Lung (tissue), 12 donors: ENCODE data around the gene CBX5. TPM values are rescaled to one million over a fixed set of nuclear protein-coding genes. Genes with fewer than 3 reads are reported as not detected.
"Not testable (repeated sequence)": the region's sequence is repeated elsewhere in the genome, so short reads cannot be mapped to it uniquely, and the experiment has no call there.

Experiments used
- ATAC-seq: fragments of 200-7000 bp; cut with Tn5 transposase; one replicate; pipeline ENCODE4 v1.9.1; 2020; ENCODE audit warnings: moderate number of reproducible peaks; ENCODE audit not compliant: insufficient read depth, low FRiP score
- DNase-seq, 3 donors: peaks; one replicate each; pipeline ENCODE4 v3.0.0-alpha.2; 2013 to 2017
- H3K27ac ChIP-seq, 2 donors: one replicate each; pipeline ENCODE4 v1.5.1; 2013; ENCODE audit warnings: mild to moderate bottlenecking in 2 of 2, moderate library complexity in 2 of 2, control low read depth in 1 of 2, inconsistent platforms in 1 of 2, low read depth in 1 of 2, low read length in 1 of 2
- H3K27me3 ChIP-seq, 3 donors: one replicate each; pipeline ENCODE4 v1.5.1; 2013; ENCODE audit warnings: low read length in 2 of 3; ENCODE audit not compliant: control insufficient read depth in 3 of 3, insufficient read depth in 3 of 3
- H3K36me3 ChIP-seq, 4 donors: one replicate each; pipeline ENCODE4 v1.5.1; 2013; ENCODE audit warnings: low read length in 4 of 4, mild to moderate bottlenecking in 1 of 4, moderate library complexity in 1 of 4; ENCODE audit not compliant: control insufficient read depth in 4 of 4, insufficient read depth in 4 of 4
- H3K4me1 ChIP-seq, 5 donors: one replicate each; pipeline ENCODE4 v1.5.1; 2013; ENCODE audit warnings: low read length in 5 of 5, mild to moderate bottlenecking in 2 of 5, moderate library complexity in 1 of 5; ENCODE audit not compliant: control insufficient read depth in 5 of 5, insufficient read depth in 5 of 5
- H3K4me3 ChIP-seq: one replicate; pipeline ENCODE4 v1.5.1; 2013; ENCODE audit warnings: mild to moderate bottlenecking, control low read depth, moderate library complexity
- H3K9ac ChIP-seq, 2 donors: one replicate each; pipeline ENCODE4 v1.5.1; 2013; ENCODE audit warnings: low read length in 2 of 2, control low read depth in 1 of 2; ENCODE audit not compliant: insufficient read depth in 1 of 2
- H3K9me3 ChIP-seq, 4 donors: one replicate each; pipeline ENCODE4 v1.5.1; 2013; ENCODE audit warnings: low read length in 3 of 4, mild to moderate bottlenecking in 1 of 4, moderate library complexity in 1 of 4; ENCODE audit not compliant: control insufficient read depth in 4 of 4, insufficient read depth in 3 of 4
- CTCF ChIP-seq: IDR thresholded peaks from 2 replicates; pipeline ENCODE4 v1.5.1; 2012; ENCODE audit warnings: mild to moderate bottlenecking; ENCODE audit errors: control extremely low read depth, extremely low read depth
- WGBS, 2 donors: extraction: QIAGEN DNeasy Blood & Tissue Kit; methylation state at CpG; one replicate each; pipeline ENCODE4 v1.1.7; 2013; 5-methylcytosine and 5-hydroxymethylcytosine counted together
- polyA plus RNA-seq, 2 donors: library from polyadenylated mRNA; stranded (reverse); fragments of 200-250 nt; gene quantifications; one replicate each; pipeline ENCODE4 v1.2.1, GENCODE V29; 2013
- total RNA-seq, 2 donors: library from RNA; depleted of rRNA in 1 of 2; stranded (reverse); fragments of >200 nt in 1 of 2; gene quantifications; one replicate each; pipeline ENCODE4 v1.2.1, GENCODE V29; 2014 to 2021
- donor health status: control.
- donor health status: control.
- donor health status: Bipolar disorder and iron deficiency.
- donor health status: healthy.
- donor health status: DM: yes; HTN: yes; CAD: no.

Gene CBX5
- total and polyA plus RNA-seq, 4 donors = 8.3 to 78.3 (median 30.3) TPM

GRCh38 chr12:54282949-54283593 is 3.1 kb upstream of the CBX5 start:
- Histone ChIP-seq H3K27ac (no peak overlapping the region), H3K36me3 (peaks cover 26 to 59% (median 48%) of the 10 kb centered on the region in 4 donors)

DNA sequence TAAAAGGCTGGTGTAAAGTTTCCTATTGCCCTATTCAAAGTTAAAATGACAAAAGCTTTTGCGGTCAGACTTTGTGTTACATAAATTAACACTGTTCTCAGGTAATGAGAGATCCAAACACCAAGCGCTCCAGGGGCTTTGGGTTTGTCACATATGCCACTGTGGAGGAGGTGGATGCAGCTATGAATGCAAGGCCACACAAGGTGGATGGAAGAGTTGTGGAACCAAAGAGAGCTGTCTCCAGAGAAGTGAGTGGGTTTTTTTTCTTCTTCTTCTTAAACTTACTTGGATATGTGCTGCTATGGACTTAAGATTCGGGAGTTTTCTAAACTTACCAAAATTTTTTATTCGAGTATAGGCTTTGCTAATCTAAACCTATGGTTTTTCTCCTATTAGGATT is 1.8 kb upstream of the CBX5 start:
- peak overlapping the region; percentile 92 for H3K4me3 ChIP-seq
- DNase-seq, H3K9me3 ChIP-seq, H3K27me3 ChIP-seq, ATAC-seq: not testable (repeated sequence)
- peak overlapping the region; percentile 99 to 100 for H3K9ac ChIP-seq
- WGBS, 2 donors = 10 to 13% methylated on average over 4 of the region's 4 CpGs
- H3K4me1 ChIP-seq = peaks cover 6 to 53% (median 18%) of the 10 kb centered on the region in 5 donors
- peaks cover 19 to 55% (median 39%) of the 10 kb centered on the region in 4 donors for H3K36me3 ChIP-seq
- peak overlapping the region in 1 of 2 donors; percentile 86 for H3K27ac ChIP-seq

More at GRCh38 chr12:54282949-54283593, 3.1 kb upstream of the CBX5 start:
- no peaks in the 10 kb centered on the region for H3K27me3 ChIP-seq
- H3K9me3 ChIP-seq = no peaks in the 10 kb centered on the region
- DNase-seq (no peak), ATAC-seq (no peak)
- no peak overlapping the region for H3K4me3 ChIP-seq
- 34 to 42% methylated on average over 11 of the region's 11 CpGs for WGBS, 2 donors
- H3K4me1 ChIP-seq = peaks cover 6 to 46% (median 16%) of the 10 kb centered on the region in 5 donors
- peak overlapping the region; percentile 58 to 100 for H3K9ac ChIP-seq
- TF ChIP-seq CTCF = no peak

DNA sequence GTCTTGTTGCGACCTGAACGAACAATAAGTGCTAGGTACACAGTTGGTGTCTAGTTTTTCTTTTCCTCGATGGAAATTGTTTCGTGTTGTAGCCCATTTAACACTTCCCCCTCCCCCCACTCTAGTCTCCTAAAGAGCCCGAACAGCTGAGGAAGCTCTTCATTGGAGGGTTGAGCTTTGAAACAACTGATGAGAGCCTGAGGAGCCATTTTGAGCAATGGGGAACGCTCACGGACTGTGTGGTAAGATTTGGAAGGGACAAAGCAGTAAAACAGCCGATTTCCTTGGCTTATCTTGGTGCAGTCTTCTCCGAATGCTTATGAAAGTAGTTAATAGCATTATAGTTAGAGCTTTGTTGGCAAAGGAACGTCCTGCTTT is 1.3 kb upstream of the CBX5 start:
- Histone ChIP-seq H3K4me1 (peaks cover 6 to 53% (median 18%) of the 10 kb centered on the region in 5 donors), H3K4me3 (peak overlapping the region; percentile 92), H3K27ac (peak overlapping the region; percentile 81 to 86), H3K9ac (peak overlapping the region; percentile 99 to 100), H3K36me3 (peaks cover 17 to 51% (median 35%) of the 10 kb centered on the region in 4 donors)
- ATAC-seq, H3K27me3 ChIP-seq, DNase-seq, H3K9me3 ChIP-seq: not testable (repeated sequence)
- 0 to 1% methylated on average over 10 of the region's 10 CpGs for WGBS, 2 donors

DNA sequence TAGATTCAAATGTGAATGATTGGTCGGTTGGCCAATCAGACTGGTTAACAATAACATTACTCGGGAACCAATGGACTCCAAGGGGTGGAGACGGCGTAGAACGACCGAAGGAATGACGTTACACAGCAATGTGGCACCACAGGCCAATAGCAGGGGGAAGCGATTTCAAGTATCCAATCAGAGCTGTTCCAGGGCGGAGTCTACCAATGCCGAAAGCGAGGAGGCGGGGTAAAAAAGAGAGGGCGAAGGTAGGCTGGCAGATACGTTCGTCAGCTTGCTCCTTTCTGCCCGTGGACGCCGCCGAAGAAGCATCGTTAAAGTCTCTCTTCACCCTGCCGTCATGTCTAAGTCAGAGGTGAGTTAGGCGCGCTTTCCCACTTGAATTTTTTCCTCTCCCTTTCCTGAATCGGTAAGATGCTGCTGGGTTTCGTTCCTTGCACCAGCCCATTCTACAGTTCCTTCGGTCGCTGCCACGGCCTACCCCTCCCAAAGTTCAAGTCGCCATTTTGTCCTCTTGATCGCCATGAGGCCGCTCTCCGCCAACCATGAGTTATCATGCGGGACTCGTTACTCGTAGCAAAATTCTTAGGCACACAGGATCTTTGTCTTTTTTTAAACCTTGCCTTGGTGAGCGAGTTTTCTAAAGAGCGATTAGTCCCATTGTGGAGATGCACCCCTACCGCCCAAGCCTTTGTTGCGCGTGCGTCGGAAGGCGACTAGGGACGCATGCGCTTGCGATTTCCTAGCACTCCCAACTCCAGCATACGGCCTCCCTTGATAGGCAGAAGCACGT is 742 bp upstream of the CBX5 start, which contains the start of gene HNRNPA1:
Gene HNRNPA1, plus strand, starts transcription at position 259 of the 793 bp plus-strand sequence. Its CDS starts 82 bp downstream, at position 341.
- peak; percentile 94 for ATAC-seq
- peaks cover 6 to 53% (median 18%) of the 10 kb centered on the region in 5 donors for H3K4me1 ChIP-seq

More for the DNA sequence above, 742 bp upstream of the CBX5 start, which contains the start of gene HNRNPA1:
- H3K4me3 ChIP-seq = peak within 1 kb of the TSS; percentile 92
- H3K9ac ChIP-seq = peak within 1 kb of the TSS; percentile 99 to 100
- peaks cover 13 to 46% (median 30%) of the 10 kb centered on the region in 4 donors for H3K36me3 ChIP-seq
- H3K27me3 ChIP-seq = no peaks in the 10 kb centered on the region
- peak within 1 kb of the TSS; percentile 86 to 88 for H3K27ac ChIP-seq
- TF ChIP-seq CTCF = no peak
- 0% methylated on average over 48 of the region's 48 CpGs for WGBS, 2 donors
- DNase-seq = peak; percentile 99 to 100 (median 100)
- no peaks in the 10 kb centered on the region for H3K9me3 ChIP-seq
